Stimulated activated CD8-positive, alpha-beta memory T cell treated with anti-CD3 and anti-CD28 coated beads, Interleukin-7, amount 100 ng/mL, for 4 hours (primary cell): Measurements from ENCODE around the gene ARSG.
A peak's percentile ranks its signal among the peaks of the same experiment; 100 is the strongest.
"Not testable (repeated sequence)": the region's sequence is repeated elsewhere in the genome, so short reads cannot be mapped to it uniquely, and the experiment has no call there.

ENCODE experiments used
- DNase-seq, 2 donors: peaks; one replicate each; pipeline ENCODE4 v3.0.0-alpha.2; 2020; ENCODE audit warnings: low read depth in 2 of 2

Gene ARSG

GRCh38 chr17:68305142-68305541, 13.8 kb downstream of the ARSG start:
- DNase-seq = no peak

DNA sequence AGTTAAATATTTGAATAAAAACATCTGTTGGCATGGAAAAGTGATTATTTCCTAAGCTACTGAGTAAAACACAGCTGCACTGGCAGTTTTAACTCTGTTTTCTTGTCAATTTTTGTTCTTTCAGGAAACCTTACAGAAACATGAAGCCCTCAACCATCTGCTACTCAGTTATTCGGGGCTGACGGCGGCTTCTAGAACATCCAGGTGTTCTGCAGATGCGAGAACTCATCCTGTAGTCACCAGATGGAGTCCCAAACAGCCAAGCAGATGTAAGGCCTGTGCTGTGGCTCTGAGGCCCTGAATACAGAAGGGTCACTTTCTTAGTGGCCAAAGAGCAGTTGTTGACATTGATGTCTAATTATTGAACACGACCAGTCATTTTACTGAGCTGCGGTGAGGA, 15.5 kb downstream of the ARSG start:
- no peak for DNase-seq

DNA sequence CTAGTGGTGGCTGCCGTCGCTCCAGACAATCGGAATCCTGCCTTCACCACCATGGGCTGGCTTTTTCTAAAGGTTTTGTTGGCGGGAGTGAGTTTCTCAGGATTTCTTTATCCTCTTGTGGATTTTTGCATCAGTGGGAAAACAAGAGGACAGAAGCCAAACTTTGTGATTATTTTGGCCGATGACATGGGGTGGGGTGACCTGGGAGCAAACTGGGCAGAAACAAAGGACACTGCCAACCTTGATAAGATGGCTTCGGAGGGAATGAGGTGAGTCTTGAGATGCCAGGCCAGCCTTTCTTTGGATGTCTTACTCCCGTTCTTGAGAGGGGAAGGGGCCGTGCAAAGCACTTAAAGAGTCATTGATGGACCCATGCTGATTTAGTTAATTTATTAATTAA, 16.1 kb downstream of the ARSG start:
- no peak for DNase-seq

DNA sequence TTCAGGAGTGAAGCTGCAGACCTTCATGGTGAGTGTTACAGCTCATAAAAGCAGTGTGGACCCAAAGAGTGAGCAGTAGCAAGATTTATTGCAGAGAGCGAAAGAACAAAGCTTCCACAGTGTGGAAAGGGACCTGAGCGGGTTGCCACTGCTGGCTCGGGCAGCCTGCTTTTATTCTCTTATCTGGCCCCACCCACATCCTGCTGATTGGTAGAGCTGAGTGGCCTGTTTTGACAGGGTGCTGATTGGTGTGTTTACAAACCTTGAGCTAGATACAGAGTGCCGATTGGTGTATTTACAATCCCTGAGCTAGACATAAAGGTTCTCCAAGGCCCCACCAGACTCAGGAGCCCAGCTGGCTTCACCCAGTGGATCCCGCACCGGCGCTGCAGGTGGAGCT, 17.2 kb downstream of the ARSG start:
- DNase-seq = not testable (repeated sequence)

- DNase-seq = not testable (repeated sequence)
These were observed 17.9 kb downstream of the ARSG start for GRCh38 chr17:68309066-68309670.

GRCh38 chr17:68310152-68310551, 18.9 kb downstream of the ARSG start:
- peak; percentile 43 to 51 for DNase-seq

- DNase-seq = no peak
These were observed 23.7 kb downstream of the ARSG start for GRCh38 chr17:68314916-68315535.

DNA sequence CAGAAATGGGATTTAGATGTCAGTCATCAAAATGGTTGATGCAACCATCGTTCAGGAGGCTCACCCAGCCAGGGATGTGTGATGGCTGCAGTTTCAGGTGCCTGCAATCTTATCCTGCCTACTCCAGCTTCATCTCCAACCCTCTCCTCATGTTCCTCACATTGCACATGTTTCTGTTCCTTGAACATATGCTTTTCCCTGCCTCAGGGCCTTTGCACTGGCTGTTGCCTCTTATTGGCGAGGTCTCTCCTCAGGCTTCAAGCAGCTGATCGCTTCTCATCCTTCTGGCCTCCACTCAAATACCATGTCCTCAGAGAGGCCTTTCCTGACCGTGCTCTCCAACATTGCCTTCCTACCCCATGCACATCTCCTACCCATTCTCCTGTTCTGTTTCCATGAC, 24.6 kb downstream of the ARSG start:
- no peak for DNase-seq

GRCh38 chr17:68317458-68317857, 26.2 kb downstream of the ARSG start:
- DNase-seq = no peak

DNA sequence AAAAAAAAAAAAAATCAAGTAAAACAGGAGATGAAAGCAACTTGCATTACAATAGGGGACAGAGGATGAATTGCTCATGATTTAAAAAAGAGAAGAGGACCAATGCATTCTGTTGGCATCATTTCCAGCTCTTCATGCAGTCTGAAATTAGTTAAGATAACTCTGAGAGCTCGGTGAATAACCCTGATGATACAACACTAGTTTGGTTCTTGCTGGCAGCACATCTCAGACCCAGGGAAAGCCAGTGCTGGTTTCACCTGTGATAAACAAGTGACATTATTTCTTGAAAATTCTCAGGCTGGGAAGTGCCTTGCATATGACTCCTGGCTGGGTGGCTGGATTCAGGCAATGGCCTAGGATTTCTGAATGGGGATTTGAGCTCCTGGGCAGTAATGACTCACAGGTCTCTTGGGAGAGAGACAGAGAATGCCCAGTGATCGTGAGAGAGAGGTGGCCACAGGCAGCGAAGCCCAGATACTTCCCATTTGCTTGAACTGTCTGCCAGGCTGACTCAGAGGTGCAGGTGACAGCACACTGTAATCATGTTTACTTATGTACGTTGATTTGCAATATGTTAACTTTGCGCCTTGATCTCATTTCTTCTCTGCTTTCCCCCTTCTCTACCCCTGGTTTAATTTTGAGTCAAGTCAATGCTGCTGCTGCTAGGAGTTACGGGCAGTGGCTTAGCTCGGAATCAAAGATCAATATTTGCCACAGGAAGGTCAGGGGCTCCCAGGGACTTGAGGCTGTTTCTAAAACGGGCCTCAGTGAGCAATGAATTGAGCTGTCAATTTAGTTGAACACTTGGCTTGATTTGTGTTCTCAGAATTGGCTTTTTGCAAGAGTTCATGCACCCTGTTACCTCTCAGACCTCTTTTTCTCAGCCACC, 27.1 kb downstream of the ARSG start:
- DNase-seq = no peak

- DNase-seq = no peak
These were observed 28.3 kb downstream of the ARSG start for GRCh38 chr17:68319410-68320162.

DNA sequence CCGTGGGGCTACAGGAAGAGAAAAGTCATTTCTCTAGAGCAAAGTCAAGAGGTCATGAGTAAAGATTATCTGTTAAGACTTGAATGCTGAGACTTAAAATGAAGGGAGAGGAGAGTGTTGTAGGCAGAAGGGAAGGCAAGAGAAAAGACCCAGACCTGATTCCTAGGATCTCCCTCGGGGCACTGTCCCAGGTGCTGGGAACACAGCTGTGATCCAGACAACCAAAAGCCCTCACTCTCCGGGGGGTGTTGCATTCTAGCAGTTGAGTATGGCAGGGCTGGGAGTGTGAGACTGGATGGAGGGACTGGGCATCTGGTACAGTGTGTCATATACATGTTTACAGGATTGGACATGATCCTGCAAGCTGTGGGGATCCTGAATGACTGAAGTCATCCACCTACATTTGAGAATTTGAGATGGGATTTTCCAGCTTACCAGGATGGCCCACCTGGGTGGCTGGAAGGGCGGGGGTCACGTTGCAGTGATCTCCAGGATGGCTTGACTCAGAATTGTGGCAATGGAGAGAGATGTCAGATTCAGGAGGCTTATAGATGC, 29.1 kb downstream of the ARSG start:
- no peak for DNase-seq

DNA sequence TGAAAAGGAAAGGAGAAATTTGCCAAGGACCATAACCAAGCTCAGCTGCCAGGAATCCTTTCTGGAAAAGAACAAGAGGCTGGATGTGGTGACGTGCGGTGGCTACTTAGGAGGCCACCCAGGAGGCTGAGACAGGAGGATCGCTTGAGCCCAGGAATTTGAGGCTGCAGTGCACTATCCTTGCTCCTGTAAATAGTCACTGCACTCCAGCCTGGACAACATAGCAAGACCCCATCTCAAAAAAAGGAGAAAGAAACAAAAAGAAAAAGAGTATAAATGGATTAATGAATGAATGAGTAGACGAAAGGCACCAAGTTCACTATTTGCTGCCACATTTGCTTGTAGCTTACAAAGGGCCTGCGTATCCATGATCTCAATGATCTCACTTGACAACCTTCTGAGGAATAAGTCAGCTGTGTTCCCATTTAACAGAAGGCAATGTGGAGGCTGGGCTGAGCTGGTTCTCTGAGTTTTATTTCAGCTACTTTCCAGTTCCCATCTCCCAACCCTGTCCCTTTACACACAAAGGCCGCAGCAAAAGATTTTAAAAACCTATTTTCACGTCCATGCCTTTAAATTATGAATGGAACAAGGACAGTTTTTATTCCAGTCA, 29.8 kb downstream of the ARSG start:
- DNase-seq = no peak

DNA sequence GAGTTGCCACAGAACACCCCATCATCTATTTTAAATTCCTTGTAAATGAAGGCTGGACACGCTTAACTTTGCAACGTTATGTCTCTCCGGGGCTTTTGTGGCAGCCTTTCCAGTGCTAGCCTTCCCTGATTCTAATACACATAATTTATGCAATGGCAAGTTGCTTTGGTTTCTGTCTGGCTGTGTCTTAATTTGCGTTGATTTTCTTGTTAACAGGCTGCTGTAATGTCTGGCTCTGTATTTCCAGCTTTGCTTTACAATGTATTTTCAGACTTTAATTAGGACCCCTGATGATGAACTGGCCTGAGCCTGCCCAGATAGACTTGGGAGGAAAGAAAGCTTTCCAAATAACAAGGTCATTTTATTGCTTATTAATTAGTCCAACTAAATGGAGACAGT, 30.3 kb downstream of the ARSG start:
- no peak for DNase-seq

- DNase-seq = no peak
These were observed 31.3 kb downstream of the ARSG start for GRCh38 chr17:68322630-68323029.

GRCh38 chr17:68324114-68324513, 32.8 kb downstream of the ARSG start:
- no peak for DNase-seq

DNA sequence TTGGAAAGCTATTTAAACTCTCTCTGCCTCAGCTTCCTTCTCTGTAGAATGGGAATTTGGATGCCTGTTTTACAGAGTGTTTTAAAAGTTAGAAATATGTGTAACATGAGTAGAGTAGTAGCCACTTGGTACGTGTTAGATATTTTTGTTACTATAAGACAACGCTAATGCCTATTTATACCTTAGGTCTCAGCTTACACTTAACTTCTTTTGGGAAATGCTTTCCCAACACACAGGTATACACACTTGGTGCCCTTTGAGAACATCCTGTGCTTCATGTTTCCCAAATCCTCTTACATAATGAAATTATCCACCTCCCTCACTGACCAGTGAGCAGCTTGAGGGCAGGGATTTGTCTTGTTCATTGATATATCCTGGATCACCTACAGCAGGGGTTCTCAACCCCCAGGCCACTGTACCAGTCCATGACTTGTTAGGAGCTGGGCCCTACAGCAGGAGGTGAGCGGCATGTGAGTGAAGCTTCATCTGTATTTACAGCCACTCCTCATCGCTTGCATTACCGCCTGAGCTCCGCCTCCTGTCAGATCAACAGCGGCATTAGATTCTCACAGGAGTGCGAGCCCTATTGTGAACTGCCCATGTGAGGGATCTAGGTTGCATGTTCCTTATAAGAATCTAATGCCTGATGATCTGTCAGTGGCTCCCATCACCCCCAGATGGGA, 33.5 kb downstream of the ARSG start:
- no peak for DNase-seq

- no peak for DNase-seq
These were observed 34.7 kb downstream of the ARSG start for GRCh38 chr17:68325961-68326360.

- peak in 1 of 2 donors; percentile 13 for DNase-seq
These were observed 35.4 kb downstream of the ARSG start for GRCh38 chr17:68326681-68327080.

DNA sequence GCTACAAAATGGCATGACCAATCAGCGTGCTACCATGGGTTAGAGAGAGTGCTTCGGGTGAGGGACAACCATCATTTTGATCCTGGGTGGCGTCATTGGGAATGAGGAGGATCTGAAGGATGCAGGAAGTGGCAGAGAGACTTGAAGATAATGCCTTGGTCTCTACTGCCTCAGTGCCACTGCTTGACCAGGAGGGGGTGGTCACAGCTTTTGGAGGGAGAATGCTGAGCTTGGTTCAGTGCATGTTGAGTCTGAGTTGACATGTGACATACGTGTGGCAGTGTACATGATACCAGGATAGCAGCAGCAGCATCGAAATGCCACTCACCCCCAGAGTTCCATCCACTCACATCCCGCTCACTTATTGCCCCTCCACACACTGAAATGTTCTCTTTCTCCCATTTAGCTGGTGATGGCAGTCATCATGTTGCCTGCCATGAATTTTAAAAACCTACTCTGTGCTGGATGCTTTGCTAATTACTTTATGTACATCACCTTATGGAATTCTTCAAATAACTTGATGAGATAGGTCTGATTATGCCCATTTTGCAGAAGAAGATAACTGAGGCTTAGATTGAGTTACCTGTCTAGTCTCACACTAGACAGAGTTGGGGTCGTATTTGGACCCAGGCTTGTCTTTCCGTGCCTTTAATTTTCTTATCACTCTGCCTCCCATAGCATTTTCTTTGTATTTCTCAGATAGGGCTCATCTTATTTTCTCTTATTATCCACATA, 36.7 kb downstream of the ARSG start:
- DNase-seq = no peak
